ENCODE results near the gene ZNF148.
"Not testable (repeated sequence)": the region's sequence is repeated elsewhere in the genome, so short reads cannot be mapped to it uniquely, and the experiment has no call there.

ZNF148 gene

GRCh38 chr3:125374996-125375941 is at the start of gene ZNF148:
Gene ZNF148, minus strand, starts transcription at chr3:125375325. Its CDS starts 61,685 bp downstream, at chr3:125313640.
- DNase-seq (ENCODE audit: low read depth) = peak; percentile 83

- DNase-seq (ENCODE audit: low read depth) = no peak
Measured at GRCh38 chr3:125418306-125418705, 43.2 kb upstream of the ZNF148 start.

GRCh38 chr3:125416235-125416634 is 41.1 kb upstream of the ZNF148 start:
- DNase-seq (ENCODE audit: low read depth) = no peak

GRCh38 chr3:125414669-125415068 is 39.5 kb upstream of the ZNF148 start:
- no peak for DNase-seq (ENCODE audit: low read depth)

- DNase-seq (ENCODE audit: low read depth) = no peak
Measured at GRCh38 chr3:125410922-125411321, 35.8 kb upstream of the ZNF148 start.

GRCh38 chr3:125406070-125406469 is 30.9 kb upstream of the ZNF148 start:
- no peak for DNase-seq (ENCODE audit: low read depth)

- not testable (repeated sequence) for DNase-seq (ENCODE audit: low read depth)
Measured at GRCh38 chr3:125405515-125405914, 30.4 kb upstream of the ZNF148 start.

GRCh38 chr3:125403789-125404188 is 28.7 kb upstream of the ZNF148 start:
- no peak for DNase-seq (ENCODE audit: low read depth)

- DNase-seq (ENCODE audit: low read depth) = no peak
Measured at GRCh38 chr3:125402639-125403038, 27.5 kb upstream of the ZNF148 start.

GRCh38 chr3:125401402-125401801 is 26.3 kb upstream of the ZNF148 start:
- no peak for DNase-seq (ENCODE audit: low read depth)

- no peak for DNase-seq (ENCODE audit: low read depth)
Measured at GRCh38 chr3:125398952-125399351, 23.8 kb upstream of the ZNF148 start.

- DNase-seq (ENCODE audit: low read depth) = no peak
Measured at GRCh38 chr3:125395091-125395490, 20.0 kb upstream of the ZNF148 start.

- DNase-seq (ENCODE audit: low read depth) = no peak
Measured at GRCh38 chr3:125394406-125394805, 19.3 kb upstream of the ZNF148 start.

GRCh38 chr3:125389282-125389681 is 14.2 kb upstream of the ZNF148 start:
- no peak for DNase-seq (ENCODE audit: low read depth)

GRCh38 chr3:125388369-125388768 is 13.2 kb upstream of the ZNF148 start:
- DNase-seq (ENCODE audit: low read depth) = not testable (repeated sequence)

GRCh38 chr3:125386811-125387210 is 11.7 kb upstream of the ZNF148 start:
- no peak for DNase-seq (ENCODE audit: low read depth)

GRCh38 chr3:125383744-125384143 is 8.6 kb upstream of the ZNF148 start:
- no peak for DNase-seq (ENCODE audit: low read depth)

- no peak for DNase-seq (ENCODE audit: low read depth)
Measured at GRCh38 chr3:125382298-125382697, 7.2 kb upstream of the ZNF148 start.

- DNase-seq (ENCODE audit: low read depth) = no peak
Measured at GRCh38 chr3:125381743-125382142, 6.6 kb upstream of the ZNF148 start.

- no peak for DNase-seq (ENCODE audit: low read depth)
Measured at GRCh38 chr3:125381314-125381713, 6.2 kb upstream of the ZNF148 start.

- DNase-seq (ENCODE audit: low read depth) = no peak
Measured at GRCh38 chr3:125379483-125379882, 4.4 kb upstream of the ZNF148 start.

GRCh38 chr3:125378762-125379161 is 3.6 kb upstream of the ZNF148 start:
- no peak for DNase-seq (ENCODE audit: low read depth)

GRCh38 chr3:125375950-125376679 is 990 bp upstream of the ZNF148 start:
- no peak for DNase-seq (ENCODE audit: low read depth)

Data from T-helper 22 cell (primary cell).